HG03342 (cell line): ENCODE data around the gene HSFX1.

Source experiments
- ATAC-seq: cut with Tn5 transposase; IDR thresholded peaks from one replicate; pipeline ENCODE4 v1.9.1; 2021; ENCODE audit warnings: mild to moderate bottlenecking, moderate library complexity; ENCODE audit not compliant: unreplicated experiment

The HSFX1 gene

GRCh38 chrX:149804102-149804501 lies 30.2 kb downstream of the HSFX1 start:
- no peak for ATAC-seq

DNA sequence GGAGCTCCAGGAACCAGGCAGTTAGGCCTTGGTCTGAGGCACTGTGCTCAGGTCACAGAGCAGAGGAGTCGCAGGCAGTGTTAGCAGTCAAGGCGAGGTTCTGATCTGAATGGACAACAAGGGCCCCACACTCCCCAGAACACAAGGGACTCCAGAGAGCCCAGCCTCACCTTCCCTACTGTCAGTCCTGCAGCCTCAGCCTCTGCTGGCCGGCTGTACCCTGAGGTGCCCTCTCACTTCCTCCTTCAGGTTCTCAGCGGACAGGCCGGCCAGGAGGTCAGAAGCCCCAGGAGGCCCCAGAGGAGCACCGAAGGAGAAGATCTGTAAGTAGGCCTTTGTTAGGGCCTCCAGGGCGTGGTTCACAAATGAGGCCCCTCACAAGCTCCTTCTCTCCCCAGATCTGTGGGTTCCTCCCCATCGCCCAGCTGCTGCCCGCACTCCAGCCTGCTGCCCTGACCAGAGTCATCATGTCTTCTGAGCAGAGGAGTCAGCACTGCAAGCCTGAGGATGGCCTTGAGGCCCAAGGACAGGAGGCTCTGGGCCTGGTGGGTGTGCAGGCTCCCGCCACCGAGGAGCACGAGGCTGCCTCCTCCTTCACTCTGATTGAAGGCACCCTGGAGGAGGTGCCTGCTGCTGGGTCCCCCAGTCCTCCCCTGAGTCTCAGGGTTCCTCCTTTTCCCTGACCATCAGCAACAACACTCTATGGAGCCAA lies 34.0 kb downstream of the HSFX1 start:
- ATAC-seq = no peak

- no peak for ATAC-seq
These were observed 44.8 kb downstream of the HSFX1 start for GRCh38 chrX:149818652-149819051.

GRCh38 chrX:149819371-149819770 lies 45.5 kb downstream of the HSFX1 start:
- no peak for ATAC-seq

- ATAC-seq = no peak
These were observed 51.6 kb downstream of the HSFX1 start for GRCh38 chrX:149825424-149825823.
